HG03139 (cell line): ENCODE results near the gene SUGCT.
"Not testable (repeated sequence)": the region's sequence is repeated elsewhere in the genome, so short reads cannot be mapped to it uniquely, and the experiment has no call there.

Experiments used
- ATAC-seq: cut with Tn5 transposase; IDR thresholded peaks from one replicate; pipeline ENCODE4 v1.9.1; 2021; ENCODE audit not compliant: unreplicated experiment

Gene SUGCT

DNA sequence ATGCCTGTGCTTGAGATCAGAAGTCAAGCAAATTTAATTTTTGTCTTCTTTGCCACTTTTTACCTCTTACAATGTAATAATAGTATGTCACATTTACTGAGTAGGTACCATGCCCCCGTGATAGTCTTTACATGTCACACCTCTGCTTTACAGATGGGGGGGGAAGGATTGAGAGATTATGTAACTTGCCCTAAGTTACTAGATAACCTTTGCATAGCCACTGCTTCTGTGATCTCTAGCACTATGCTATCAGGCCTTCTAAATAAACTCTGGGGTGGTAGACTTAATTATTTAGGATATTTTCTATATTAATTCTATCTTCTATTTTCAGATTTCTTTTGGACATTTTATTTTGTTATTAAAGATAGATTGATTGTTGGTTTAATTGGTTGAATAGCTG is 514.4 kb downstream of the SUGCT start:
- no peak for ATAC-seq

DNA sequence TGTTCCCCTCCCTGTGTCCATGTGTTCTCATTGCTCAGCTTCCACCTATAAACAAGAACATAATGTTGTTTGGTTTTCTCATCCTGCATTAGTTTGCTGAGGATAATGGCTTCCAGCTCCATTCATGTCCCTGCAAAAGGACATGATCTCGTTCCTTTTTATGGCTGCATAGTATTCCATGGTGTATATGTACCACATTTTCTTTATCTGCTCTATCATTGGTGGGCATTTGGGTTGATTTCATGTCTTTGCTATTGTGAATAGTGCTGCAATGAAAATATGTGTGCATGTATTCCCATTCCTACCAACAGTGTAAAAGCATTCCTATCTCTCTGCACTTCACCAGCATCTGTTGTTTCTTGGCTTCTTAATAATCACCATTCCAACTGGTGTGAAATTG is 516.1 kb downstream of the SUGCT start:
- not testable (repeated sequence) for ATAC-seq

DNA sequence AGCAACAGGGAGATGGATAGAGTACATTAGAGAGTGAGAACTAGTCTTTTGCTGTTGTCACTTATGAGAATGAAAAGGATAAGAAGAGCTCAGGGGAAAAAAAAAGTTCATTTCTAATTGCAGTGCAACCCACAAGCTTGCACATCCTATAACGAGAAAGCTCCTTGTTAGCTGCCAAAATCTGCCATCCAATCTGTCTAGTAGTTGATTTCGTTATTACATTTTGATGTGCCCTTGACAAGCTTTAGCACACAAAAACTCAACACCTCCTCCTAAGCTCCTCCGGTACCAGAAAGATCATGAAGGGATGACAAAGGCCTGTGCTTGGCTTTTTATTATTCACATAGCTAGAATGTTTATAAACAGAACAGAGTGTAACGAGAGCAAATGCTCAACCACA is 519.4 kb downstream of the SUGCT start:
- no peak for ATAC-seq

DNA sequence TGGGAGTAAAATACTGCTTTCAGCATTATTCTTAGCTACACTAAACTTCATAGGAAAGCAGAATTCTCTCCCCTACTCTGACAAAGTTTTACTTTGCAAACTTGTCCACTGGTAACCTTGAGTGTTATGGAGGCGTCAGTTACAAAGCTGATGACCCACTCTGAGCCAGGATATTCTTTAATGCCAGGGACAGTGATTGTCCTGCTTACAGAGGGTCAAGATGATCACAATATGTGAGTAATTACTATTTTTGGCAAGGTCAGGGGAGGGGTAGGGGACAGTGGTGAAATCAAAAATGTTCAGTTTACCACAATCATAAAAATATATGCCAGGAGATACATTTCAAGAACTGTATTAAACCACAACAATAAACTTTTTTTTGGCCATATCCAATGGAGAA is 520.6 kb downstream of the SUGCT start:
- ATAC-seq = no peak

DNA sequence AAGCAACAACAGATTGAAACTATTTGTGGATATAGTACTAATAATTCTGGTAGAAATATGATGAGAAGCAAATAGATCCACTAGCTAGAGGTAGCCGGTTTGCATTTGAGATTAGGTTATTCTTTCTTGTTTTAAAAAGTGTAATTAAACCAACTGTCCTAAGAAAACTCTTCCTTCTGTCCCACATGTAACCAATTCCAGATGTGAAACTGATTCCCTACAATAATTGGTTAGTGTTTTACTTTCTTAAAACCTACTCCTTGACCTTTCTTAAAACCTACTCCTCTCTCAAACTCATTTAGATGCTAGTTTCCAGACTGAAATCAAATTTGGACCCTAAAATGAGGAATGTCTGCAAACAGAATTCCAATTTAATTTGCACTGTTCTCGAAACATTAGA is 521.5 kb downstream of the SUGCT start:
- ATAC-seq = no peak

DNA sequence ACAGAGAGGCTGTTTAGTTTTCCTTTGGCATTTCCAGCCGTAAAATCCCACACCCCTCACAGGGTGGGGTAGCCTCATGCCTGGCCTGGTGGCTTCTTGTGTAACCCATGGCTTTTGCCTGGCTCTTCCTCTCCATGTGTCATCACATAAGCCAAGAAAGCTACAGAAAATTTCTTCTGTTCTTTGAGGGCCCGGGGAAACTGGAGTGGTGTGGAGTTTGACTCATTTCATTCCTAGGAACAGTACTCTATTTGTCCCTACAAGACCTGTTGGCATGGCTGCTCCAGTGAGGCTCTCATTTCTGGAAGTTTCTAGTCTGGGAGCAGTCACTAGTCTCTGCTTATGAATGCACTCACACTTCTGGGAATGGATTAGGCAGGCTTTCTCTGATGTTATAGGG is 523.9 kb downstream of the SUGCT start:
- no peak for ATAC-seq

DNA sequence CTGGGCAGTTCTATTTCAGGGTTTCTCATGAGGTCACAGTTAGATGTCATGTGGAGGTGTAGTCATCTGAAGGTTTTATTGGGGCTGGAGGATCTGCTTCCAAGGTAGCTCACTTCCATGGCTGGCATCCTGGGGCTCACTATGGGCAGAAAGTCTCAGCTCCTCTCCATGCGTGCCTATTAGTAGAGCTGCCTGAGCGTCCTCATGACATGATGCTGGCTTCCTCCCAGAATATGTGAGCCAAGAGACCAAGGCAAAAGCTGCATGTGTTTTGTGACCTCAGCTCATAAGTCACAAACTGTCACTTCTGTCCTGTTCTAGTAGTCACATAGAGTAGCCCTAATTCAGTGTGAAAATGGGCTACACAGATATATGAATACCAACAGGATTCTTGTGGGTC is 524.4 kb downstream of the SUGCT start:
- no peak for ATAC-seq

DNA sequence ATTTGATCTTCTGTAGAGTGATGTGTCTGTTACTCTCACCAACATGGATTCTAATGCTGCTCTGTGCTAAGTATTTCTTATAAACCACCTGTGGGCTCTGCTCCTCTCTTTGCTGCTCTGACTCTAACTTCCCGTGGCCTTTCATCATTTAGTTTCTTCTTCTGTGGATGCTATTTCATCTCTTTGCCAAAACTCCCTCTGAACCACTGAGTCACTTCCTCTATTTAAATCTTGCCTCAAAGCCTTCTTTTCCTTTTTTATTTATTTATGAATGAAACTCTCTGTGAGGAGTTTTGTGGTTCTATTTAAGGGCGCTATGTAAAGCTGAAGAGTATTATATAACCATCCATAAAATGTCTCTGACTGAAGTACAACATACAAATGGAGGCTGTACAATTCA is 538.5 kb downstream of the SUGCT start:
- no peak for ATAC-seq

DNA sequence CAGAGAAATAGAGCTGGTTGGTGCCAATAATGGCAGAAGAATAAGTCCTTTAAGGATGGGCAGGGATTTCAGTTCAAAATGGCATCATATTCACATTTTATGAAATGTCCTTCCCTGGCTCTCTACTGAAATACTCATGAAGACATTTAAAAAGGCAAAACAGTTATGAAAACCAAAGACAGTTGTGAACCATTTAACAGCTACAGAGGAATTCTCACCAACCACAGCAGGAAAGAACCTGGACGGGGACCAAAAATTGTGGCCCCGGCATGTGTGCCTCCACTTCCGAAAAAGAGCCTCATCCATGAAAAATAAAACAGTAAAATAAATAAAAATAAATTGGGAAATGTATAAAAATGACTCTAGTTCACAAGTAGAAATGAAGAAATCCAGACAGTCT is 539.5 kb downstream of the SUGCT start:
- ATAC-seq = no peak

DNA sequence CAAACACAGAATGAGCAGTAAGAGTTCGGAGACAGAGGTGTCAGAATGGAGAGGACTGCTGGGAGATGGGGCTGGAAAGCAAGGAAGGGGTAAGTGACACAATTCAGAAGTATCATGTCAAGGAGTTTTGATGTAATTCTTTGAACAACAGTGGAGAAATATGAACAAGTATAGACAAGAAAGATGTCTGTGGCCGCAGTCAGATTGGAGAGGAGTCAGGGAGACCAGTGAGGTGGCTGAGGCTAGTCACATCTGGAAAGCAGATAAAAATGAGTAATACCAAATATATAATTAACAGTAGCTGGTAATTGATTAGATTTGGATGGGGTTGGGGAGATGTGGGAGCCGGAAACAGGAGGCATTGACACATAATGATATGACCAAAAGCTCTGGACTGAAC is 540.9 kb downstream of the SUGCT start:
- ATAC-seq = no peak

DNA sequence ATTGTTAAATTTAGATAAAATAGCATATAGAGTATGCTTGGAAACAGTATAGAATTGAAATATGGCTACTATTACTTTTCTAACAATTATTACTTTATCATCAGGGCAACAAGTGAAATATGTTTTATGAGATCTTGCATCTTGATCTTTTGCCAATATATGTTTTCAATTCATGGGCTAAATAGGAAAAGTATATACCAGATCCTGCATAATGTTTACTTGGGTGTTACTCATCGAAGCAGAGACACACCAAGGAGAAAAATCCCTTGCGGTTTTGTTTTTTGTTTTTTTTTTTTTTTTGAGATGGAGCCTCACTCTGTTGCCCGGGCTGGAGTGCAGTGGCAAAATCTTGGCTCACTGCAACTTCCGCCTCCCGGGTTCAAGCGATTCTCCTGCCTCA is 541.4 kb downstream of the SUGCT start:
- no peak for ATAC-seq

DNA sequence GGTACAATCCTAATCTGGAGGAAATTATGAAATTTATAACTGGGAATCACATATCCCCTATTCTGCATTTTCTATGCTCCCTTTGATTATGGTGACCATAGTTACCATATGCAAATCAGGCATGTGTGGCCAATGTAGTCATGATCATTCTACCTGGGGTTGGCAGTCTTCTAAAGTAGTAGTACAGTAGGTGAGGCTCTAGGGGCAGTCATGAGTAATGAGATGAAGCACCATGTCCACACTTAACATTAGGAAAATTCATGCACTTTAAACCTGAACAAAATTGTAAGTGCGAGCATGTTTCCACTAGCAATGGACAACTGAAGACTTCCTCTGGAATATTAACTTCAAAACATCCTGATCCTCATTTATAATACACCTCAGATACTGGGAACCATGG is 545.9 kb downstream of the SUGCT start:
- ATAC-seq = peak; percentile 86

DNA sequence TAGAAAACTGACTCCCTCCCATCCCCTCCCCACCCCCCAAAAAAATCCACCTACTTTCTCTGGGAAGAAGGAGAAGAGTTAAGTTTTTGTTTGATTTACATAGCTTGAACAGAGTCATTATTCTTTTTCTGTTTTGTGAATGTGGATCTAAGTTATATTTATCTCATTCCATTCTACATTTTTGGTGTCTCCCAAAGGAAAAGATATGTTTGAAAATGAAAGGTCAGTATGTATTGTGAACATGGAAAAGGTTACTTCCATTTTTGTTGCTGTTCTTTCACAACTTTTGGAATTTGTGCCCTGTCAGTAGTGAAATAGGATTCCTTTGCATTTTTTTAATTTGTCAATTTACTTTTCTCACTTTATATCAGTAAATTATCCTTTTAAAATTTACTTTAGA is 547.9 kb downstream of the SUGCT start:
- ATAC-seq = no peak

DNA sequence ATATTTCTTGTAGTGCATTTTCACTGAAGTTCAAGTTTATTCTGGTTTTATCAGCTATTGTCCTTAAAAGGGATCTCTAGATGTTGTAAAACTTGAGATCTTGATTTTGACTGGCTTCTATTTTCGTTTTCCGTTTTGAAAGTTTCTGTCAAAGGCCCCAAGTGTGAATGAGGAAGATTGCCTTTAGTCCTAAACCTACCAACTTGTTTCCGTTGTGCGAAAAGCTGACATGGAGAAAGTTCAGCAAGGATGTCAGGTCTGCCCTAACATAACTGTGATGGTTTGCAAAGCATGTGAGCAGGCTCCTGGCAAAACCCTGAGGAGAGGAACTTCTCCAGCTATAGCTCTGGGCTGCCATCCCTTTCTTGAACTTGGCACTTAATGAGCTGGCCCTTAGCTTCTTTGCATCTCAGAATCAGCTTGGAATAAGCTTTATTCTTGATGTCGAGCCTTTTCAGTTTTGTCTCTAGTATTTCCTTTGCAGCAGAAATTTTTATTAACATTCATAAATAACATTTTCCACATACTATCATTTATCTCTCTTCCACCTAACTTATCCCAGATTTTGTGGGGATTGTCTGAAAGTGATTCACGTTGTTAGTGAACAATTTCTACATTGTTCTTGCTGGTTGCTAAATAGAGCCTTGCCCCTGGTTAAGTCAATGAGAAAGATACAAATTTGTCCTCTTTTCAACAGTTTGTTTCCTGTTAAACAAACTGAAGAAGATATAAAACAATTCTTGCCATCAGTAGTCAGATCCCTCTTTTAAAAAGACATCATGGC is 559.4 kb downstream of the SUGCT start:
- ATAC-seq = no peak

DNA sequence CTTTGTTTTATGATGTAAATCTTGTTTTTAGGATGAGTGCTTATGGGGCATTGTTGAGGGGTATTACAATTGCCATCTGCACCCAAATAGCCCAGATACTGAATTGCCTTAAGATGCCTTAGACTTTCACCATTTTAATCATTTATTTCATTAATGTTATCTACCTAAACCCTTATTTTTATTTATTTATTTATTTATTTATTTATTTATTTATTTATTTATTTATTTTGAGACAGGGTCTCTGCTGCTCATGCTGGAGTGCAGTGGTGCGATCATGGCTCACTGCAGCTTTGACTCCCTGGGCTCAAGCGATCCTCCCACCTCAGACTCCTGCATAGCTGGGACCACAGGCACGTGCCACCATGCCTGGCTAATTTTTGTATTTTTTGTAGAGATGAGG is 560.2 kb downstream of the SUGCT start:
- ATAC-seq = no peak

DNA sequence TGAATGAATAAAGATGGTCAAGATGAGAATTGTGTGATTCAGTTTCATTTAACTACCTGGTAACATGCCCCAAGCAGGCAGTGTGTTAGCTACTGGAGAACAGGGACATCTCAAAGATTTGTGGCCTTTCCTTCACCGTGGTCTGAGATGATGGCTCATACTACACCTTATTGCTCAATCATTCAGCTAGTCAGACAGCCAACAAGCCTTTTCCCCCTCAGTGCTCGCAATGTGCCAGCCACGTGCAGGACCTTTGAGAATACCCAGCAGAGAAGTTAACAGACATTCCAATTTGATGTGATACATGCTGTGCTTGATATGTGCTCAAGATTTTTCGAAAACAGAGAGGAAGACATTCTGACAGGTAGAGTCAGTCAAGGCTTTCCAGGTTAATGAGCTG is 562.8 kb downstream of the SUGCT start:
- no peak for ATAC-seq

DNA sequence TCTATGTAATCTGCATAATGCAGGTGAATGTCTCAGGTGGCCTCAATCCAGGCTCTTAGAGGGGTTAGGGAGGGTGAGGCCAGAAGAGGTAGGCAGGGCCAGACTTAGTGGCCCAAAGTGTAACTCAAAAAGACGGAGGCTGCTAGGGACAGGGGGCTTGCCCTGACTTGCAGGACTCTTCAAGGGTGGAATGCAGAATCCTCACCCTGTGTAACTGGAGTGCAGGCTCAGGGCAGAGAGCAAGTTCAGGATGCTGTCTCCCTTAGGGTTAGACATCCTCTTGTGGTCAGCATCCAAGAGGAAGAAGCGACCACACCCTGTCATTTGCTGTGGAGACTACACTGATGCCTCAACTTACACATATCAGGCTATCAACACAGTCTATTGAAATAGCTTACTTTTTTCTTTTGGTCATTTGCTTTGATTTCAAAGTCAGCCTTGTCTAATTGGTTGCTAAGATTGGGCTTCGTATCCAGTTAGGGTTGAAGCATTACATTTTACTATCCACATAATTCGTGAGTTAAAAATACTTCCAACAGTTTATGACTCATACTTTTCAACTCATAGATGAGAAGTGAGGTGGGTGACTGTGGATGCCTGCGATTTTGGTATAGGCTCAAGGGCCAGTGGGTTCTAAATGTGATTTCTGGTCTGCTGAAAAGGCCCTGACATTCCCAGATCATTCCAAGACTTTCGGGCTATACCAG is 563.6 kb downstream of the SUGCT start:
- no peak for ATAC-seq

DNA sequence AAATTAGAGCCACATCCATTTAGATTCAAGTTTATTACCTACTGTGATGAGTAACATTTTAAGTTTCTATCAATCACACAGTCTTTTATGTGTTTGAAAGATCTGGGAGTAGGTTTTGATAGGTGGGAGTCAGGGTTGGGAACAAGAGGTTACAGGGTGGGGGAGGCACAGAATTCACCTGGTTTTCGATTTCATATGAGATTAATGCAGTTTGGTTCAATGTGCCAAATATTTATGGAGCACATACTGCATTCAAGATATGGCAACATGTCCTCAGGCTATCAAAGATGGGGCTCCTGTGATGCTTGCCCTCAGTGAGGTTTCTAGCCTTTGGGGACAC is 564.1 kb downstream of the SUGCT start:
- no peak for ATAC-seq

DNA sequence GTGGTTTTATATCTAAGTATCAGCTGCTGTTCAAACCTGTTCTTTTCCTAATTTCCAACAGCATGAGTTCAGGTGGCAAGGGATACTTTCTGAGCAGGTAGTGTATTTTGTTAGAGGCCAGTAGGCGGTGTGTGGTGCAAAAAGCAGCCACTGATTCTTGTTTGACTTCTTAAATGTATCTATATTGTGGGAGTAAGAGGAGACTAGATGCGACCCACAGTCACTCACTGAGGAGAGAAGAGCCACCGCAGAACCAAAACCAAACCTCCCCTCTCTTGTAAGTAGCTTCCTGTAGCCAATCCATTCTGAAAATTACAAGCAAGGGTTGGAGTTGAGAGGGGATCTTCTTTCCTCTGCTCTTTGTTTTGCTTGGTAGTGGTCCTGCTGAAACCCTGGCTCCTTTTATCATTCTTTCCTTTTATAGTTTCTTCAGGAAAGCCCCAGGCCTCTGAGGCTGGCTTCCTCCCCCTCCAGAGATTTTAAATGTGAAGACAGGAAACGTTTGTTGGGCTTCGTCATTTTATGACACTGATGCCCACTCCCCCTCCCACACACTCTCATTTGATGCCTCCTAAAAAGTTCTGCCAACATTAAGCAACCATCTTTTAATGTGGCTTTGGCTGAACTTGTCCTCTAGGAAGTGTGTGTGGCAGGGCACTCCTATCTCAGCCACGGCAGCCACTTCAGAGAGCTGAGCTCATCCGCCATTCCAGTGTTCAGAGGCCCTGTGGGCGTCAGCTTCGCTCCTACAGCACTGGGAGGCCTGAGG is 566.0 kb downstream of the SUGCT start:
- ATAC-seq = no peak

DNA sequence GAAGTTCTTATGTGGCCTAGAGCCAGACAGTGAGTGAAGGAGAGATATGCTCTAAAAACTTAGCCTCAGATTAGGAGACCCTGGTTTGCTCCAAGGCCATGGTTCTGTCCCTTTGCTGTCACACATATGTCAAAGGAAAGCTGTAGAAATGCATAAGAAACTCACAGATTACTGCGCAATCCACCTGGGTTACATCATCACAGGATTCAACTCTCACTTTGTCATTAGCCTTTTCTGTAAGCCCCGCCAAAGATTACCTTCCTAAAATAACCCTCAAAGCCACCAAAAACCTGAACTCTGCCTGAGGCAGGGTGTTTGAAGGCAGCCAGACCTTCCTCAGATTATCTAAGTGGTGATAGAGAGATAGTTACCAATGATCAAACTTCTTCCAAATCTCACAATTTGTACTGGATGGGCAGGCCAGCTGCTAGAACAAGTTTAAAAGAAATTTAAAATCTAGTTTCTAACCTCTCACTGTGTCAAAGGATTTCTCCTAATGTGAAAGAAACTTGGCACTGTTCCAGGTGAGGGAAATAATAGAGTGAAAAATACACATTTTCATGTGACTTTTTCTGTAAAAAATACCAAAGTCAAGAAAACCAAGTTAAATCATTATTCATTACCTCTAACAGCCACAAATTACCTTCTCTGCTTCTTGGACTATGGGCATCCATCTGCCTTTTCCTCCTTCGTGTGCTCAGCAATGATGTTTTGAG is 567.2 kb downstream of the SUGCT start:
- ATAC-seq = no peak

DNA sequence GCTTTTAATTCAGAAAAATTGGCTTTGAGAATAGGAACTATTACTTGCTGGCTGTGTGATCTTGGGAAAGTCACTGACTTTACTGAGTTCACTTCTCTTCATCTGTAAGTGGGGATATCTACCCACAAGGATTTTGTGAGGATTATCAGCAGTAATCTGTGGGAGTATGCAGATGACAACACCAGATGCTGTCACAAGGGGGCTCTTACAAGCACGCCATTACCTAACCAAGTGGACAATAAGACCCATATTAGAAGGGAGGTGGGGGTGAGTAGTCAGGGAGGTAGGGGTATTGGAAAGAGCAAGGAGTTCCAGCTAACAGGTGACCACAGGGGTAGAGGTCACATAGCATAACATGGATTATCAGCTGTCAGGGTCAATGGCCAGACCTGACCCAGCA is 569.4 kb downstream of the SUGCT start:
- ATAC-seq = no peak

DNA sequence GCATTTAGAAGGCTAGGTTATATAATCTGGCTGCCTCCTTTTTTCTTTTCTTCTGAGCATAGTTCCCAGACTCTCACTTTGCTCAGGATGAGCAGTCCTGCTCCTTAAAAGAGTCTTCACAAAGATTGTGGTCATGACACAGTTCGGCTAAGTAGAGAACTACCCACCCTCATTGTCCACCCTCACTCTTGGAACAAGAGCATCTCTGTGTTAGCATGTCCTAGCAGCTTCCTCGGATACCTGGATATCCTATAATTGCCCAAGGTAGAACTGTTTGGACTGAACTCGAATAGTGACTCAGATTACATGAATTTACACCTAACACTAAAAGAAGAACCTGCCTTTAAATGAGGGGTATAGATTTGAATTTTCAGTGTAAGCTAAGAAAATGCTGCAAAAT is 572.0 kb downstream of the SUGCT start:
- ATAC-seq = no peak
